Stimulated activated naive CD8-positive, alpha-beta T cell treated with anti-CD3 and anti-CD28 coated beads, Interleukin-15, Interleukin-2, amounts not matched to agents 100 U/mL and 50 U/mL, for 24 hours (primary cell): ENCODE results near the gene SMPDL3A.
A peak's percentile ranks its signal among the peaks of the same experiment; 100 is the strongest.

Experiments
- ATAC-seq: fragments of 150-1000 bp; cut with Tn5 transposase; one replicate; pipeline ENCODE4 v1.10.0; 2021
- DNase-seq: peaks from one replicate; pipeline ENCODE4 v3.0.0; 2021

SMPDL3A gene

DNA sequence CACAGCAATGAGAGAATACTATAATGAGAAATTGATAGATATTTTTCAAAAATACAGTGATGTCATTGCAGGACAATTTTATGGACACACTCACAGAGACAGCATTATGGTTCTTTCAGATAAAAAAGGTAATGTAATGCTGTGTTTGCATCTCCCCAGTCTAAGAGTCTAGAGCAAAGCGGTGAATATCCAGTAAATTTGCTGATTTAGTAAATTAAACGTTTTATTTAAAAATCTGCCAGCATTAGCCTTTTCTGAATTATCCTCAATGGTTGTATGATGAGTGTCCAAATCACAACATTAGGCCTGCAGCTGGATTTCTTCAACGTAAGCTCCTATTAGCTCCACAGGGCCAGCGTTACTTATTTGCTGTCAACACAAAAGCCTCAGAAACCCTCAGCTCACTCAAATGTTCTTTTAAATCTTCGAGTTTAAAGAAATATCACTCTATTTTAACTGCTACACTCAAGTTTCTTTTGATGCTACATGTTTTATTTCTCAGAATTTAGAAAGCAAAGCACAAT lies 16.0 kb downstream of the SMPDL3A start:
- no peak for DNase-seq
- ATAC-seq, result no peak

DNA sequence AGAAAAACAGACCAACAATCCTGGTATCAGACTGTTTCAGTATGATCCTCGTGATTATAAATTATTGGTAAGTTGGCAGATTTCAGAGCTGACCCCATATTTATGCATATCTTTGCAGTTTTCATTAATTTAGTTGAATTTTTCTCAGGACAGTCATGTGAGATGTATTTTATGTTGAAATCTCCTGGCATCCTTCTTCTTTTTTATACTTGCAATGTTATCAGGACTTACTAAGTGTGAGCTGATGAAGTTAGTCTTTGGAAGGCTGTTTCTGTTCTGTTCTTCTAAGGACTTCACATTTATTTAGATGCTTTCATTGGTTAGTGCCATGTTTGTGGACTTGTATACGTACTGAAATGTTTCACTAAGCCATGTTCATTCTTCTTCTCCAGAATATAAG lies 17.2 kb downstream of the SMPDL3A start:
- ATAC-seq (no peak), DNase-seq (no peak)

DNA sequence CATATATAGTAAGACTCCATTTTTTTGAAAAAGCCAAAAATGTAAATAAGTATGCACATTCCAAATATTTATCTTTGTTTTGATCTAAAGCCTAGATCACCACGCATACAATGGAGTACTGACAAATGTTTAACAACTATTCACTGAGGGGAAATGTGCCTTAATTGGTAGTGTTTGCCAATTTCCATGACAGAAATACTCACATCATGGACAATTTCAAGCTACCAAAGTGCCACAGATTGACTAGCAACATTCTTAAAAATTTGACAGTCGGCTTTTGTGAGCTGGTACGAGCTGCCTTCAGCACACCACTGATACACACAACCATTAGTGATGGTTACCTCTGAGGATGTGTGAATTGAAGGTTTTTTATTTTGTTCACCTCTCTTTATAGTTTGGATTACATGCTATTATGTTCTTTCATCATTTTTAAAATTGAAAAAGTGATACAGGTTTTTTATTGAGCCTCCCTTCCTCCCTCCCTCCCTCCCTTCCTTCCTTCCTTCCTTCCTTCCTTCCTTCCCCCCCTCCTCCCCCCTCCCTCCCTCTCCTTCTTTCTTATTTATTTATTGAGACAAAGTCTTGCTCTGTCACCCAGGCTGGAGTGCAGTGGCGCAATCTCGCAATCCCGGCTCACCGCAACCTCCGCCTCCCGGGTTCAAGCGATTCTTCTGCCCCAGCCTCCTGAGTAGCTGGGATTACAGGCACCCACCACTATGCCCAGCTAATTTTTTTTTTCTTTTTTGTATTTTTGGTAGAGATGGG lies 19.2 kb downstream of the SMPDL3A start:
- ATAC-seq (no peak), DNase-seq (no peak)

DNA sequence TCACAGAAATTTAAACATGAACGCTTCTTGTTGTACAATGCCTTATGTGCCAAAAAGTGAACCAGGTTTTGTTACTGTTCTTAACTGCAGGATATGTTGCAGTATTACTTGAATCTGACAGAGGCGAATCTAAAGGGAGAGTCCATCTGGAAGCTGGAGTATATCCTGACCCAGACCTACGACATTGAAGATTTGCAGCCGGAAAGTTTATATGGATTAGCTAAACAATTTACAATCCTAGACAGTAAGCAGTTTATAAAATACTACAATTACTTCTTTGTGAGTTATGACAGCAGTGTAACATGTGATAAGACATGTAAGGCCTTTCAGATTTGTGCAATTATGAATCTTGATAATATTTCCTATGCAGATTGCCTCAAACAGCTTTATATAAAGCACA lies 19.9 kb downstream of the SMPDL3A start:
- no peak for ATAC-seq
- no peak for DNase-seq

DNA sequence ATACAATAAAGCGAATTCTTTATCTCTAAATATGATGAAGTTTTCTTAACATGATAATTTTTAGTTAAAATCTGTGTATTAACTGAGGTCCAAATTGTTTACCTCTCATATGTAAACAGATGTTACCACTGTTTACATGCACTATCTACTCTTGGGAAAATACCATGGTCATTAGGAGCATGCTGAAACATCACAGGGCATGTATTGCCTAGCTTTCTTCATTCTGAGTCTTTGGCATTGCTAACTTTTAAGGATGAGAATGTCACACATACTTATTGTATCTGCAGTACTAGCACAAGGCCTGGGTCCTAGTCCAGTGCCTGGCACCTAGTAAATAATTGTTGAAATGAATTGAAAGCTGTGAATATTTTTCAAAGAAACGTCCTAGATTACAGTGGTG lies 20.6 kb downstream of the SMPDL3A start:
- DNase-seq, result no peak
- no peak for ATAC-seq

DNA sequence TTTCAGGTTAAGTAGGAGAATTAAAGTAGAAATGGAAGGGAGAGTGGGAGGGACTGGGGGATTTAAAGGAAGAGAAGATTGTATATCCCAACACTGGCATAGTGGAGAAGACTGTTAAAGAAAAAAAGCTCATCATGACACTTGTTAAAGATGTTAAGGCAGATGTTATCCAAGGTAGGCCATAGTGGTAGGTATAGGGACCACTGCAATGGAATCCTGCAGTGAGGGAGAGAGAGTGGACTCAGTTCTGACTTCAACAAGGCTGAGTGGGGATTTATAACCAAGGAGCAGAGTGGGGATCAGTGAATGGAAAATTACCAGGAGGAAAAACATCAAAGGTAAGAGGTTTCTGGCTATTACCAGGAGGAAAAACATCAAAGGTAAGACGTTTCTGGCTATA lies 21.1 kb downstream of the SMPDL3A start:
- ATAC-seq (no peak), DNase-seq (no peak)

DNA sequence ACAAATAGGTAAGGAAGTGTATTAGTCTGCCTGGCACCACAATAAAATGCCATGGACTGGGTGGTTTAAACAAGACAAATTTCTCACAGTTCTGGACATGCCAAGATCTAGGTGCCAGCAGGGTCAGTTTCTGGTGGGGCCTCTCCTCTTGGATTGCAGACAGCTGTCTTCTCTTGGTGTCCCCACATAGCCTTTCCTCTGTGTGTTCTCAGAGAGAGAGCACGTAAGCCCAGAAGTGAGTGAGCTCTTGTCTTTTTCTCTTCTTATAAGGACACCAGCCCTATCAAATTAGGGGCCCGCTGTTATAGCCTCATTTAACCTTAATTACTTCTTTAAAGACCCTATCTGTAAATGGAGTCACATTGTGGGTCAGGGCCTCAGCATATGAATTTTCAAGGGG lies 28.3 kb downstream of the SMPDL3A start:
- no peak for DNase-seq
- no peak for ATAC-seq

DNA sequence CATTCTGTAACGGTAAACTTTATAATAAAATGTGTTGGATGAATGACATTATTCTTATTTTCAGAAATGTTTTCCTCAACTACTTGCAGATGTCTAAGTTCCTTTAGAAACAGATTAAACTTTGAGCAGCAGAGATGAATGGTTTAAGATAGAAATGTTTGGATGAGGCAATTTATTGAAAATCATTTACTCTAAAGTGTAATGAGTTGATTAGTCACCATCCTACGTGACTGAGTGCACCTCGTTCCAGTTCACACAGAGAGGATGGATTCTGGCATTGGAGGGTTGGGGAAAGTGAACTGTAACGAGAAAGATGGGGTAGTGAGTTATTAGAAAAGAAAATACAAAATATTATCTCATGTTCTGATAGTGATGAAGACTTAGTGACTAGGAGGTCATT lies 28.7 kb downstream of the SMPDL3A start:
- ATAC-seq, result no peak
- DNase-seq, result no peak

DNA sequence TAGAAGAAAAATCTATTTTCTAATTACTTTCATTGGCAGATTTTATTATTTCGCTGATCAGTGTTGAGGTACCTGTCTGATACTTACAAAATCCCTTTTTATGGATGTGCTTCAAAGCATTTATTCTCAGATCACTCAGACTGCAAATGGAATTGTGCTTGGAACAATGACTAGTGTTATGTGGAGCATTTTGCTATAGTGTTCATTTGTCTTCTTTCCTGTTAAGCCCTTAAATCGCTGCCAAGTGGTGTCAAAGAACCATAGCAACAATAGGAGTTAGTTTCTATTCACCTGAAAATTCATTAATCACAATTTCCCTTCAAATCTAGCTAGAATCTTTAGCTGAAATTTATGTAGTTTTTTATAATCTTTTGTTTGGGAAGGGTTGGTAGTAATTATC lies 29.8 kb downstream of the SMPDL3A start:
- DNase-seq (no peak), ATAC-seq (no peak)

DNA sequence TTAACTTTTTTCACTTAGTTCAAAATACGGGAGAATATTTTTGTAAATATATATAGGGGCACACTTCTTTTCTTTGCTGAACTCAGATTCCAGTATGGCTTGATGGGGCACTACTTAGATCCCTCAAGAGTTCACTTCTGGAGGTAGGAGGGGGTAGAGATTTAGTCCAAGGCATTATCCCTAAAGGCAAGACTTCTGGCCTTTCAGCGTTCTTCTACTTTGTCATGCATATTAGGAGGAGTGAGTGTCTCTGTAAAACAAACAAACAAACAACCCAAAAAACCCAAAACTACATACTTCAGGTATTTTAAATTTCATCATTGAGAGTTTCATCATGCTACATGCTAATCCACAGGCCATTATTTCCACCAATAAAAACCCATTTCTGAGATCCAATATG lies 32.0 kb downstream of the SMPDL3A start:
- ATAC-seq (no peak), DNase-seq (no peak)

DNA sequence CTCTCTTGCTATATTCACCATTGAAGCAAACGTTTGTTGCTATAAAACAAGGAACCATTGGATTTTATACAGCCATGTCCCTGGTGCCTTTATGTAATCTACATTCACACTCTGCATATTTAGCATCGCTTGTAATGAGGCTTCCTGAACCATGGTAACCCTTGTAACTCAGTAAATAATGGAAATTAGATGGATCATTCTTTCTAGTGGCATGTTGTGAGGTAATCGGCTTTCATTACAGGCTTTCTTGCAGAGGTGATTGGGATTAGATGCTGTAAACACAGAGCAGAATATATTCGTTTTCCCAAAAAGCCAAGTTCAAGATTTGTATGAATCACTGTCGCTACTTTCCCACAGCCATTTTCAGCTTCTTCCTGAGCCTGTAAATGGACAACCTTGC lies 36.1 kb downstream of the SMPDL3A start:
- DNase-seq (no peak), ATAC-seq (no peak)

DNA sequence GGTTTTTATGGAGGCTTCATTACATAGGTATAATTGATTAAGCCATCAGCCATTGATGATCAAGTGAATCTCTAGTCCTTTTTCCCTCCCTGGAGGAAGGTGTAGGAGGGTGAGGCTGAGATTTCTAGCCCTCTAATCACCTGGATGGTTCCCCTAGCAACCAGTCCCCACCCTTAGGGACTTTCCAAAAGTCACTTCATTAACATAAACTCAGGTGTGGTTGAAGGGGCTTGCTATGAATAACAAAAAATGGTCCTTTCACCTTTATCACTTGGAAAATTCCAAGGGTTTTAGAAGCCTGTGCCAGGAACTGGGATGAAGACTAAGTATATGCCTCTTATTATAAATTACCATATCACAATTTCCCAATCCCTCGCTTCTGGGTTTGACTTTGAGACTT lies 40.4 kb downstream of the SMPDL3A start:
- DNase-seq (no peak), ATAC-seq (no peak)

DNA sequence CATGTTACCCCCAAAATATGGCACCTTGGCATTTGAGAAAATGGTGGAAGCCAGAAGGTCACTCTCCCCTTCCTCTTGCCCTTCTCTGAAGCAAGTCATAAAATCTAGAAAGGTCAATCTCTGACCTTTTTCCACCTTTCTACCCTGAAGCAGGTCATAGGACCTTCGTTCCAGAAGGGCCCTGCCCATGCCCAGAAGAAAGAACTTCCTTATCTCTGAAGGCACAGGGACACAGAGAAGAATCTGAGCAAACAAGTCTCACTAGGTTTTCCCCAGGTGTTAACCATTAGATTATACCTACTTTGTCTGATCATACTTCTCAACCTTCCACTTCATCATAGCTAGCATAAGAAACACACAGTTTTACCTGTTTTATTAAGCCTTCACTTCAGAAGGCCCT lies 42.5 kb downstream of the SMPDL3A start:
- no peak for ATAC-seq
- DNase-seq, result no peak

DNA sequence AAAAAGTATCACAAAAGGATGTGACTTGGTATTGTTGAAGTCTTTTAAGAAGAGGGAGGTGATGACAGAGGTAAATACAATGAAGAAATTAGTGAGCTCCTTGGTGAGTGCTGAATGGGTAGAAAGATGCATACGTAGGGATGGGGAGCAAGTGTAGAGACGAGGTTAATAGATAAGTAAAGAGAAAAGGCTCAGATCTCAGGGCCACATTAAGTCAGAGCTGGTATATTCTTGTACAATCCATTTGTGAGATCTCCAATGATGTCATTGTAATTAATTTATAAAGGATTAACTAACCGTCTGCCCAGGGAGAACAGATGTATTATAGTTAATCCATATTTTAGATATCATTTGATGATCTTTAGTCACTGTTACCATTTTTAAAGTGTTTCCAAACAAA lies 43.4 kb downstream of the SMPDL3A start:
- ATAC-seq, result no peak
- DNase-seq, result no peak

DNA sequence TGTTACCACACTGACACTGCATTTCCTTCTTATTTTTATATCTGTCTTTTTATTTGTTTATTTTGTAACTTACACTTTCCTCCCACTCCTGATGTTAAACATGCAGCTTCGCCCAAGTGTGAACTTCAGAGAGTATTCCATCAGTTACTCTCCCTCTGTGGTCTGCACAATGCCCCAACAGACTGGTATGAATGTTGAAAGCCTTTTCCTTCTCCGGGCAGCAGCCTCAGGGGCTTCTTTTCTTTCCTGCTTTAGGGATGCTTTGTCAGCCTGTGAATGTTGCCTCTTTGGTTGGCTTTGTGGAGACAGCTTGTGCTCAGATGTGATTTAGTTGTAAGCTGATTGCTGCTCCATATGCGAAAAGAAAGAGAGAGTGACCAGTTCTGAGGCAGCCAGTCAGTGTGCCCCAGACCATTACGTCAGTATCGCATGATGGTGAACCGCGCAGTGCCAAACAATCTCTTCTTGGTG lies 44.0 kb downstream of the SMPDL3A start:
- DNase-seq, result no peak

DNA sequence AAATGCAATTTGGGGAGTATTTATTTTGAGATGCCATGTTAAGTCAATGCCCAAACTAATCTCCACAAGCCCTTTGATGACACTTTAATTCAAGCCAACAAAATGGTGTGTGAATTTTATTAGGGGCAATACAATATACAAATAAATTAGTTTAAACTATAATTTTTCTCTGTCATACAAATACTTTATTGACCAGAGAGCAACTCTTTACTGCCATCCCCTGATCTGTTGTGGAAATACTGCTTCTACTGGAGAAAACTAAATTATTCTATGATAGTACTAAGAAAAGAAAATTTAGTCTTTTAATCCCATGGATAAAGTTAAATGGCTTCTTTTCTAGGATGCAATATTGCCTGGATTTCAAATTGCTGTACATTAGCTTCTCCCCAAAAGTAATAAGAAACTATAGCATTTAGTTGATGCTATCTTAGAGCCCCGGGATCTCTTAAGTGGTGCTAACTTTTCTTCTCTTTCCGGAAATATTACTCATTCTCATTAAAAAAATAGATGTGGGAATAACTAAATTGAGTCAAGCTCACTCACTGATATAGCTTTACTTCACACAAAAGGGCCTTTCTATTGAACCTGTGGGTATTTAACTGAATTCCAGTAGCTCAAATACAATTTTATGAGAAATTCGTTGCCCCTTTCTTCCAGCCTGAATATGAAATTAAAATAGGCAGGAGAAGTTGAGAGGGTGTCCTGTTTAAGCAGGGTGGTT lies 49.2 kb downstream of the SMPDL3A start:
- ATAC-seq, result no peak
- DNase-seq, result no peak

More for the DNA sequence above, 44.0 kb downstream of the SMPDL3A start:
- no peak for ATAC-seq

DNA sequence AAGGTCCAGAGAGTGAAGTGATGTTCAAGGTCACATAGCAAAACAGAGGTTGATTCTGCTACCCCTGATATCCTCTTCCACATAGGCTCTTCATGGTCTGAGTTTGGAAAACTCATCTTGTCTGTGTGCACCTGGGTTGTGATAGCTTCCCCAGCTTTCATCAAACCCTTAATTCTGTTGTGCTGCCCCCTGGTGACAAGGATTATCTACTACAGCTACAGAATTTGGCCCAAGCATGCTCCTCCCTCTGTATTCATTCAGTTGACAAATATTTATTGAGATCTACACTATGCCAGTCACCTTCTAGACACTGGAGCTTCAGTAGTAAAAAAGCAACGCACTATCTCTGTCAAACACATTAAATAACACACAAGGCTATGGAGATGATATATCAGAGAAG lies 50.4 kb downstream of the SMPDL3A start:
- ATAC-seq (no peak), DNase-seq (peak; percentile 65)

DNA sequence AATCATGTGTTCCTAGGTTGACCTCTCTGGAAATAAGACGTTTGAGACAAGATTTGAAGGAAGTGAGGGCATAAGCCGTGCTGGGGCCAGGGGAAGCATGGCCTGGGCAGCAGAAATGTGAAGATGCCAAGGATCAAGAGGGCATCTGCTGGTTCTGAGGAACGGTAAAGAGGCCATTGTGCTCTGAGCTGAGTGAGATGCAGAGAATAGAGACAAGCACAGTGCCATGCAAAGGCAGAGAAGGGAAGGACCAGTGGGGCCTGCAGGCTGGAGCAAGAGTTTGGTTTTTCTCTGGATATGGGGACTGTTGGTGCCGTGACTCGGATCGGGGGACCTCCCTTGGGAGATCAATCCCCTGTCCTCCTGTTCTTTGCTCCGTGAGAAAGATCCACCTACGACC lies 50.8 kb downstream of the SMPDL3A start:
- DNase-seq (no peak), ATAC-seq (no peak)

DNA sequence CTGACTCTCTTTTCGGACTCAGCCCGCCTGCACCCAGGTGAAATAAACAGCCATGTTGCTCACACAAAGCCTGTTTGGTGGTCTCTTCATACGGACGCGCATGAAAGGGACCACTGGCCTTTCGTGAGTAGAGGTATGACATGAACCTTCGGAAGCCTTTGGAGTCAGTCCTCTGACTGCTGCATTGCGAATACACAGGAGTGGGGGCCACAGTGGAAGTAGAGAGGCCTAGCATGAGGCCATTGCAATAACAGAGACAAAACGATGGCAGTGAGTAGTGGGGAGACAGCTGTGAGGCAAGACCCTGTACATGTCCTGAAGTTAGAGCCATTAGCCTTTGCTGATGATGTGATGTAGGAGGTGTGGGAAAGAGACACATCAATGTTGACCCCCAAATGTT lies 56.4 kb downstream of the SMPDL3A start:
- DNase-seq (no peak), ATAC-seq (no peak)

DNA sequence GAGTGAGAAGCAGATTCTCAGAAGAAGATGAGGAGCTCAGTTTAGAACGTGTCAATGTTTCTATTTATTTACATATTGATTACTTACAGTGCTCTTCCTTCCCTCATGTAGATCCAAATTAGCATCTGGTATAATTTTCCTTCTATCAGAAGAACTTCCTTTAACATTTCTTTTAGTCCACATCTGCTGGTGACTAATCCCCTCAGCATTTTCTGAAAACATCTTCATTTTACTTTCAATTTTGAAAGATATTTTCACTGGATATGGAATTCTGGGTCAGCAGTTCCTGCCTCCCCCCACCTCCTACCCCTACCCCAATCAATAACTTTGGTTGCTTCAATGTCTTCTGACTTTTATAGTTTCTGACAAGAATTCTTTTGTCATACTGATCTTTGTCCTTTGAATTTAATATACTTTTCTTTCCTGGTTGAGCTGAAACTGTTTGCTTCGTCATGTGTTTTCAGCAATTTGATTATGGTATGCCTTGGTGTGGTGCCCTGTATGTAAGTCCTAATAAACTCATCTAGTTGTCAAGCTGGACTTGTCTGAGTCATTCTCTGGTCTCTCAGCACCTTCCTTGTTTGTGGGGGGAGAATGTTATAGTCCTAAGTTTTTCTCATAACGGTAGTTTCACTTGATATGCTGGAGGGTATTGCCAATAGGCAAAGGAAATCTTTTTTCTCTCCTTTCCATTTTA lies 57.0 kb downstream of the SMPDL3A start:
- ATAC-seq, result no peak
- no peak for DNase-seq

DNA sequence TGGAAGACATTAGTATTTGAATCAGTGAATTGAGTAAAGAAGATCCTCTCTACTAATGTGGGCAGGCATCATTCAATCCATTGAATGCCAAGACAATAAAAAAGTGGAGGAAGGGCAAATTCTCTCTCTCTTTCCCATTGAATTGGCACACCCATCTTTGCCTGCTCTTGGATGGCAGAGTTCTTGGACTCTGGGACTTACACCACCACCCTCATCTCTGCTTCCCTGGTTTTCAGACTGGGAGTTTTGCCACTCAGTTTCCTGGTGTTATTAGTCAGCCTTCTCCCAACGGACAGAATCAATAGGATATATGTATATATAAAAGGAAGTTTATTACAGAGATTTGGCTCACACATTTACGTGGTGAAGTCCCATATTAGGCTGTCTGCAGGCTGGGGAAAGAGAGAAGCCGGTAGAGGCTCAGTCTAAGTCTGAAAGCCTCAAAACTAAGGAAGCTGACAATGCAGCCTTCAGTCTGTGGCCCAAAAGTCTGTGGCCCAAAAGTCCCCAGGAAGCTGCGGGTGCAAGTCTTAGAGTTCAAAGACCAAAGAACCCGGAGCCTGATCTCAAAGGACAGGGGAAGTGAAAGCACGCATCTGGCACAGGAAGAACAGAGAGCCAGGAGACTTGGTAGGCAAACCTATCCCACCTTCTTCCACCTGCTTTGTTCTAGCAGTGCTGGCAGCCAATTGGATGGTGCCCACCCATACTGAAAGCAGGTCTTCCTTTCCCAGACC lies 64.4 kb downstream of the SMPDL3A start:
- ATAC-seq (no peak), DNase-seq (no peak)
